Neuronal stem cell (in vitro differentiated cells): ENCODE data around the gene ARHGAP22.
"Not testable (repeated sequence)": the region's sequence is repeated elsewhere in the genome, so short reads cannot be mapped to it uniquely, and the experiment has no call there.

Source experiments
- DNase-seq: peaks from one replicate; pipeline ENCODE4 v3.0.0-alpha.2; 2013; ENCODE audit warnings: low spot score
- H2AFZ ChIP-seq: one replicate; pipeline ENCODE4 v1.6.1; 2013; ENCODE audit warnings: mild to moderate bottlenecking, low read length, inconsistent platforms
- H2AK5ac ChIP-seq: 2 replicates; pipeline ENCODE4 v1.6.1; 2013; ENCODE audit warnings: low read depth, mild to moderate bottlenecking, inconsistent platforms, low read length, moderate library complexity, mixed read lengths
- H2BK120ac ChIP-seq: 2 replicates; pipeline ENCODE4 v1.6.1; 2013; ENCODE audit warnings: low read depth, mild to moderate bottlenecking, inconsistent platforms, low read length, moderate library complexity, mixed read lengths
- H2BK12ac ChIP-seq: one replicate; pipeline ENCODE4 v1.6.1; 2013; ENCODE audit warnings: low read length, inconsistent platforms
- H2BK15ac ChIP-seq: 2 replicates; pipeline ENCODE4 v1.6.1; 2013; ENCODE audit warnings: mild to moderate bottlenecking, low read length, inconsistent platforms, mixed read lengths
- H2BK5ac ChIP-seq: one replicate; pipeline ENCODE4 v1.6.1; 2013; ENCODE audit warnings: inconsistent platforms, mild to moderate bottlenecking, low read length, moderate library complexity
- H3K14ac ChIP-seq: one replicate; pipeline ENCODE4 v1.6.1; 2013; ENCODE audit warnings: low read length, inconsistent platforms
- H3K18ac ChIP-seq: 2 replicates; pipeline ENCODE4 v1.6.1; 2013; ENCODE audit warnings: low read length, inconsistent platforms
- H3K23ac ChIP-seq: 2 replicates; pipeline ENCODE4 v1.6.1; 2013; ENCODE audit warnings: low read depth, mild to moderate bottlenecking, mixed read lengths, low read length, inconsistent platforms; ENCODE audit not compliant: poor library complexity
- H3K27ac ChIP-seq: replicated peaks from 3 replicates; pipeline ENCODE4 v1.5.1; 2013; ENCODE audit warnings: low read length, inconsistent platforms
- H3K27me3 ChIP-seq, 3 experiments: 2 replicates each; pipeline ENCODE4 v1.6.1; 2013; ENCODE audit warnings: low read length in 3 of 3, mild to moderate bottlenecking in 2 of 3, inconsistent platforms in 1 of 3, low read depth in 1 of 3, mixed read lengths in 1 of 3, moderate library complexity in 1 of 3; ENCODE audit not compliant: control insufficient read depth in 3 of 3, insufficient read depth in 3 of 3
- H3K36me3 ChIP-seq, 2 donors: replicated peaks in 1 of 2; 2 replicates each; pipeline ENCODE4 v1.6.1; 2013; ENCODE audit warnings: low read length in 2 of 2; ENCODE audit not compliant: control insufficient read depth in 2 of 2, insufficient read depth in 2 of 2
- H3K4ac ChIP-seq: 2 replicates; pipeline ENCODE4 v1.6.1; 2013; ENCODE audit warnings: inconsistent platforms, mild to moderate bottlenecking, low read length, moderate library complexity
- H3K4me1 ChIP-seq, 2 donors: 1 replicate in 1 of 2; 2 replicates in 1 of 2; pipeline ENCODE4 v1.6.1; 2013; ENCODE audit warnings: low read length in 2 of 2, low read depth in 1 of 2; ENCODE audit not compliant: control insufficient read depth in 2 of 2, insufficient read depth in 1 of 2
- H3K4me2 ChIP-seq: one replicate; pipeline ENCODE4 v1.6.1; 2013; ENCODE audit warnings: mild to moderate bottlenecking, low read length, inconsistent platforms; ENCODE audit not compliant: insufficient read depth, poor library complexity, severe bottlenecking
- H3K4me3 ChIP-seq, 2 donors: 2 replicates each; pipeline ENCODE4 v1.5.1; 2013; ENCODE audit warnings: low read length in 2 of 2, mild to moderate bottlenecking in 2 of 2, inconsistent platforms in 1 of 2, moderate library complexity in 1 of 2
- H3K79me1 ChIP-seq: one replicate; pipeline ENCODE4 v1.6.1; 2013; ENCODE audit warnings: low read depth, mild to moderate bottlenecking, inconsistent platforms, low read length, moderate library complexity
- H3K9ac ChIP-seq: one replicate; pipeline ENCODE4 v1.6.1; 2013; ENCODE audit warnings: mild to moderate bottlenecking, low read depth, low read length, inconsistent platforms; ENCODE audit not compliant: poor library complexity
- H3K9me3 ChIP-seq, 2 donors: replicated peaks in 1 of 2; 2 replicates each; pipeline versions ENCODE3 to v1.6.1; 2013; ENCODE audit warnings: low read length in 2 of 2, mild to moderate bottlenecking in 2 of 2, inconsistent platforms in 1 of 2, low read depth in 1 of 2, mixed read lengths in 1 of 2, moderate library complexity in 1 of 2; ENCODE audit not compliant: control insufficient read depth in 2 of 2, insufficient read depth in 1 of 2
- H4K8ac ChIP-seq: one replicate; pipeline ENCODE4 v1.6.1; 2013; ENCODE audit warnings: low read depth, mild to moderate bottlenecking, inconsistent platforms, low read length, moderate library complexity
- H4K91ac ChIP-seq: one replicate; pipeline ENCODE4 v1.6.1; 2013; ENCODE audit warnings: low read length, low read depth, mild to moderate bottlenecking, inconsistent platforms; ENCODE audit not compliant: poor library complexity
- WGBS, 2 donors: extraction: QIAGEN DNeasy Blood & Tissue Kit; methylation state at CpG; one replicate each; pipeline ENCODE4 v1.1.7; 2013; ENCODE audit warnings: missing lambda C conversion rate in 2 of 2, mixed read lengths in 1 of 2; ENCODE audit not compliant: insufficient read length in 2 of 2, insufficient replicate concordance in 1 of 2; ENCODE audit errors: extremely low coverage in 2 of 2; 5-methylcytosine and 5-hydroxymethylcytosine counted together

ARHGAP22 gene

DNA sequence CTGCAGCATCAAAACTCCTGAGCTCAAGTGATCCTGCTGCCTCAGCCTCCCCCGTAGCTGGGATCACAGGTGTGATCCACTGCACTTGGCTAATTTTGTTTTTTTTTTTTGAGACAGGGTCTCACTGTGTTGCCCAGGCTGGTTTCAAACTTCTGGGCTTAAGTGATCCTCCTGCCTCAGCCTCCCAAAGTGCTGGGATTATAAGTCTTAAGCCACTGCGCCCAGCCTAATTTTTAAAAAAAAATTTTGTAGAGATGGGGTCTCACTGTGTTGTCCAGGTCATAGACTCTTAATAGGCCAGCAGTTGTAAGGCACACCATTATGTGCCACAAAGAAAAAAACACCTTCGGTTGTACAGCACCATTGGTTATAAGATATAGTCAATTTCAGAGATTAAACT is 176.0 kb downstream of the ARHGAP22 start:
- Histone ChIP-seq H3K4me3 (no peak overlapping the region), H2BK12ac (no peak overlapping the region), H3K4me2 (no peak overlapping the region), H3K27me3 (no peaks in the 10 kb centered on the region), H3K27ac (no peak overlapping the region), H4K8ac (no peak overlapping the region), H3K14ac (no peak overlapping the region), H2BK120ac (no peak overlapping the region), H3K4me1 (no peaks in the 10 kb centered on the region), H3K9me3 (no peaks in the 10 kb centered on the region), H3K18ac (no peak overlapping the region), H2BK15ac (no peak overlapping the region), H2BK5ac (no peak overlapping the region), H4K91ac (no peak overlapping the region), H3K9ac (no peak overlapping the region), H3K4ac (no peak overlapping the region), H3K79me1 (no peaks in the 10 kb centered on the region), H3K23ac (no peak overlapping the region), H2AK5ac (no peak overlapping the region), H3K36me3 (peaks cover 0 to 79% of the 10 kb centered on the region in 2 donors), H2AFZ (no peak overlapping the region)
- DNase-seq, result no peak
- WGBS, 2 donors, result no CpG with 5 or more reads among the region's 3 CpGs

DNA sequence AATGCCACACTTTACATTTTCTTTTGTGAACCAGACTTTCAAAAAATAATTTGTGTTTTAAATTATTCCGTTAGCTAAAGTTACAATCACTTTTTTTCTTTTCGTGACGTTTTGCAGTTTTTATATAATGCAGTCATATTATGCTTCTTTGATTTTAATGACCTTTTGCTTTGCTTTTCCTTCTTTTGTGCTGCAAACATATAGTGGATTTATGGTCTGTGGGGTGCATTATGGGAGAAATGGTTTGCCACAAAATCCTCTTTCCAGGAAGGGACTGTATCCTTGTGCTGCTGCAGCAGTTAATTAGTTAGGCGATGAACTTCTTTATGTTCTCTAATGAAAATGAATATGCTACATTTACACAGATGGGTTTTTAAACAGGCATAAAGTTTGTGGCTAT is 181.0 kb downstream of the ARHGAP22 start:
- Histone ChIP-seq H2AK5ac (no peak overlapping the region), H4K91ac (no peak overlapping the region), H2BK15ac (no peak overlapping the region), H4K8ac (no peak overlapping the region), H3K4me3 (no peak overlapping the region), H2BK5ac (no peak overlapping the region), H3K14ac (no peak overlapping the region), H3K4ac (no peak overlapping the region), H2BK12ac (no peak overlapping the region), H3K4me1 (no peaks in the 10 kb centered on the region), H3K9ac (no peak overlapping the region), H2BK120ac (no peak overlapping the region), H3K36me3 (peaks cover 0 to 38% of the 10 kb centered on the region in 2 donors), H3K27me3 (no peaks in the 10 kb centered on the region), H3K9me3 (no peaks in the 10 kb centered on the region), H2AFZ (no peak overlapping the region), H3K79me1 (no peaks in the 10 kb centered on the region), H3K18ac (no peak overlapping the region), H3K27ac (no peak overlapping the region), H3K23ac (no peak overlapping the region), H3K4me2 (no peak overlapping the region)
- WGBS, 2 donors, result no CpG with 5 or more reads among the region's 4 CpGs
- DNase-seq, result no peak

DNA sequence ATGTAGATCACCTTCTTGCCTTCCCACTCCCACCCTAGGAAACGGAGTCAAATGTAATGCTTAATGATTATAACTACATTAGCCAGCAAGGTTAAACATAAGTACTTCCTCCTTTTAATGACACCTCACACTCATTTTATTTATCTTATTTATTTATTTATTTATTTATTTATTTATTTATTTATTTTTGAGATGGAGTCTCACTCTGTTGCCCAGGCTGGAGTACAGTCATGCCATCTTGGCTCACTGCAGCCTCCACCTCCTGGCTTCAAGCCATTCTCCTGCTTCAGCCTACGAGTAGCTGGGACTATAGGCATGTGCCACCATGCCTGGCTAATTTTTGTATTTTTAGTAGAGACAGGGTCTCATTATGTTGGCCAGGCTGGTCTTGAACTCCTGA is 183.0 kb downstream of the ARHGAP22 start:
- H2AFZ ChIP-seq, H3K14ac ChIP-seq, H3K23ac ChIP-seq, H4K8ac ChIP-seq, DNase-seq, H3K4me1 ChIP-seq, H3K27me3 ChIP-seq, H3K9ac ChIP-seq, H2BK120ac ChIP-seq, H3K4me3 ChIP-seq, H2AK5ac ChIP-seq, H2BK5ac ChIP-seq, H3K79me1 ChIP-seq, H3K4me2 ChIP-seq, H3K4ac ChIP-seq, H3K18ac ChIP-seq, H2BK15ac ChIP-seq, H2BK12ac ChIP-seq, H3K27ac ChIP-seq, H3K9me3 ChIP-seq, H4K91ac ChIP-seq: not testable (repeated sequence)
- no CpG with 5 or more reads among the region's 2 CpGs for WGBS, 2 donors
- H3K36me3 ChIP-seq, result peaks cover 0 to 22% of the 10 kb centered on the region in 2 donors

DNA sequence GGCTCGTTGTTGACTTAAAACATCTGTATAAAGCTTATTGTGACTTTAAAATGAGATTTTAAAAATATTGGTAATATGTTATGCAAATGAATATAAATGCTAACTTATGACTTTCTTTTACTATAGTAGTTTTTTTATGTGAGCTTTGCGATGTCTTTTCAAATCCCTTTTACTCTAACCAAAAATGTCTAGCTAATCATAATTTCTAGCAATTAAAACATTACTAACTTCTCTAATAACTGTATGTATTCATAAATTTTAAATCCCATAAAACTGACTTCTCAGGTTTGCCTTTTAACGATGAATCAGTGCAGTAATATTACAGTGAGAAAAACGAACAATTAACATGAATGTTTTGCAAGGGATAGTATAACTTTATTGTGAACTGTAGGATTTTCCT is 185.2 kb downstream of the ARHGAP22 start:
- peaks cover 0 to 2% of the 10 kb centered on the region in 2 donors for H3K9me3 ChIP-seq
- H3K9ac ChIP-seq, result no peak overlapping the region
- no peak overlapping the region for H3K27ac ChIP-seq
- no peaks in the 10 kb centered on the region for H3K79me1 ChIP-seq
- H2BK15ac ChIP-seq, result no peak overlapping the region
- no peak overlapping the region for H2AK5ac ChIP-seq
- no peak for DNase-seq
- no peak overlapping the region for H3K18ac ChIP-seq
- no peak overlapping the region for H2BK12ac ChIP-seq
- peaks cover 2 to 3% of the 10 kb centered on the region in 2 donors for H3K36me3 ChIP-seq
- no peak overlapping the region for H4K91ac ChIP-seq
- H2BK5ac ChIP-seq, result no peak overlapping the region
- no peaks in the 10 kb centered on the region for H3K27me3 ChIP-seq
- H3K4me1 ChIP-seq, result no peaks in the 10 kb centered on the region
- no peak overlapping the region for H3K23ac ChIP-seq
- H3K14ac ChIP-seq, result no peak overlapping the region
- no peak overlapping the region for H3K4me2 ChIP-seq
- H3K4ac ChIP-seq, result no peak overlapping the region
- H4K8ac ChIP-seq, result no peak overlapping the region
- no peak overlapping the region for H2AFZ ChIP-seq
- H2BK120ac ChIP-seq, result no peak overlapping the region
- no CpG with 5 or more reads among the region's 4 CpGs for WGBS, 2 donors
- H3K4me3 ChIP-seq, result no peak overlapping the region
